ENCODE results near the gene PRAMEF18. TPM values are rescaled to one million over a fixed set of nuclear protein-coding genes. Genes with fewer than 3 reads are reported as not detected.
"Not testable (repeated sequence)": the region's sequence is repeated elsewhere in the genome, so short reads cannot be mapped to it uniquely, and the experiment has no call there.

Gene PRAMEF18
- total and polyA plus RNA-seq, 2 donors (not counting 1 experiment from before 2014, with no cell fraction given): not detected

DNA sequence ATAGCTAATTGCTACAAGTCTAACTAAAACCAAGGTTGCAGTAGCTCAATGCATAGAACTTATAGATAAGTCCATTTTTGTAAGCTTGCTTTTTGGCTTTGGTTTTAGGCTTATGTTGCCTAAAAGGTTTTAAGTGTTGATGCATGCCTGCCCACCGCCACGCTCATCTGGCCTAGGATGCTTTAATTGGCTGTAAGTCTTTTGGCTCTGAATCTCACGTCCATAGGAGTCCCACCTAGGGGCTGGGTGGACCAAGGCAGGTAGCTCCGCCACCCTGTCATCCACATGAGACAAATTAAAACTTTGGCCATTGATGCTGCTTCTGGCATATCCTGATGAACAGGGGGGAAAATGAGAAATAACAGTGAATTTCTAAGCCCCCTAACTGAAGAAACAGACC, 11.6 kb upstream of the PRAMEF18 start:
- H3K4me1 ChIP-seq (ENCODE audit: control insufficient read depth in 2 of 2, insufficient read depth in 2 of 2, low read length in 2 of 2); H3K4me1 Mint-ChIP-seq; H3K9me3 Mint-ChIP-seq (ENCODE audit: insufficient read depth); CTCF ChIA-PET; H3K79me2 ChIP-seq (ENCODE audit: control insufficient read depth, insufficient read depth, low read length); H3K27ac Mint-ChIP-seq; H2AFZ ChIP-seq (ENCODE audit: insufficient read depth, low read depth, low read length, poor library complexity, severe bottlenecking); H3K27me3 ChIP-seq (replicated peaks in 1 of 4; ENCODE audit: control extremely low read depth in 1 of 4, control insufficient read depth in 3 of 4, insufficient read depth in 4 of 4, low read length in 3 of 4); intact Hi-C loops (cut with micrococcal nuclease); H3K27me3 Mint-ChIP-seq; H3K4me2 ChIP-seq (replicated peaks; ENCODE audit: low read depth, low read length, poor library complexity, severe bottlenecking); H3K9me3 ChIP-seq (ENCODE audit: control extremely low read depth in 1 of 3, control insufficient read depth in 2 of 3, insufficient read depth in 1 of 3, low read length in 2 of 3); H3K4me3 Mint-ChIP-seq; H3K9ac ChIP-seq (ENCODE audit: low read length); H3K4me3 ChIP-seq (ENCODE audit: control extremely low read depth in 1 of 5, extremely low read depth in 1 of 5, insufficient read depth in 1 of 5, low read depth in 2 of 5, low read length in 4 of 5); H3K36me3 ChIP-seq (replicated peaks in 1 of 2; ENCODE audit: control extremely low read depth in 1 of 2, control insufficient read depth in 1 of 2, extremely low read depth in 1 of 2, insufficient read depth in 2 of 2, low read length in 1 of 2); H4K20me1 ChIP-seq (ENCODE audit: control insufficient read depth, insufficient read depth, low read length, poor library complexity, severe bottlenecking); ATAC-seq (ENCODE audit: low read depth); DNase-seq; POLR2A ChIA-PET; H3K27ac ChIP-seq (ENCODE audit: low read length in 2 of 2): not testable (repeated sequence)
- WGBS (ENCODE audit: insufficient coverage): 77% methylated on average over 3 of the region's 4 CpGs

- H3K27me3 Mint-ChIP-seq; H3K4me2 ChIP-seq (replicated peaks; ENCODE audit: low read depth, low read length, poor library complexity, severe bottlenecking); CTCF ChIA-PET; H3K9me3 Mint-ChIP-seq (ENCODE audit: insufficient read depth); H3K4me3 Mint-ChIP-seq; H3K9me3 ChIP-seq (ENCODE audit: control extremely low read depth in 1 of 3, control insufficient read depth in 2 of 3, insufficient read depth in 1 of 3, low read length in 2 of 3); H3K36me3 ChIP-seq (replicated peaks in 1 of 2; ENCODE audit: control extremely low read depth in 1 of 2, control insufficient read depth in 1 of 2, extremely low read depth in 1 of 2, insufficient read depth in 2 of 2, low read length in 1 of 2); H3K27ac Mint-ChIP-seq; H3K27me3 ChIP-seq (replicated peaks in 1 of 4; ENCODE audit: control extremely low read depth in 1 of 4, control insufficient read depth in 3 of 4, insufficient read depth in 4 of 4, low read length in 3 of 4); ATAC-seq (ENCODE audit: low read depth); H3K4me1 ChIP-seq (ENCODE audit: control insufficient read depth in 2 of 2, insufficient read depth in 2 of 2, low read length in 2 of 2); H3K79me2 ChIP-seq (ENCODE audit: control insufficient read depth, insufficient read depth, low read length); H3K4me3 ChIP-seq (ENCODE audit: control extremely low read depth in 1 of 5, extremely low read depth in 1 of 5, insufficient read depth in 1 of 5, low read depth in 2 of 5, low read length in 4 of 5); H4K20me1 ChIP-seq (ENCODE audit: control insufficient read depth, insufficient read depth, low read length, poor library complexity, severe bottlenecking); intact Hi-C loops (cut with micrococcal nuclease); H3K9ac ChIP-seq (ENCODE audit: low read length); H2AFZ ChIP-seq (ENCODE audit: insufficient read depth, low read depth, low read length, poor library complexity, severe bottlenecking); H3K4me1 Mint-ChIP-seq; H3K27ac ChIP-seq (ENCODE audit: low read length in 2 of 2); DNase-seq; POLR2A ChIA-PET: not testable (repeated sequence)
- WGBS (ENCODE audit: insufficient coverage): 81% methylated on average over 1 of the region's 1 CpG
Observed at GRCh38 chr1:13234057-13234456, 8.1 kb upstream of the PRAMEF18 start.

DNA sequence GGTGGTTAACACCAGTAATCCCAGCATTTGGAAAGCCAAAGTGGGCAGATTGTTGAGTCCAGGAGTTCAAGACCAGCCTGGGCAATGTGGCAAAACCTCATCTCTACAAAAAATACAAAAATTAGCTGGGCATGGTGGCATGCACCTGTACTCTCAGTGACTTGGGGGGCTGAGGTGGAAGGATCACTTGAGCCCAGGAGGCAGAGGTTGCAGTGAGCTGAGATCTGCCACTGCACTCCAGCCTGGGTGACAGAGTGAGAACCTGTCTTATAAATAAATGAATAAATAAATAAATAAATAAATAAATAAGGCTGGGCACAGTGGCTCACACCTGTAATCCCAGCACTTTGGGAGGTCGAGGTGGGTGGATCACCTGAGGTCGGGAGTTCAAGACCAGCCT, 6.1 kb upstream of the PRAMEF18 start:
- H3K4me1 ChIP-seq (ENCODE audit: control insufficient read depth in 2 of 2, insufficient read depth in 2 of 2, low read length in 2 of 2); H3K27me3 Mint-ChIP-seq; H3K27ac ChIP-seq (ENCODE audit: low read length in 2 of 2); H3K4me3 Mint-ChIP-seq; H3K27ac Mint-ChIP-seq; H3K4me1 Mint-ChIP-seq; H2AFZ ChIP-seq (ENCODE audit: insufficient read depth, low read depth, low read length, poor library complexity, severe bottlenecking); POLR2A ChIA-PET; H4K20me1 ChIP-seq (ENCODE audit: control insufficient read depth, insufficient read depth, low read length, poor library complexity, severe bottlenecking); DNase-seq; CTCF ChIA-PET; H3K36me3 ChIP-seq (replicated peaks in 1 of 2; ENCODE audit: control extremely low read depth in 1 of 2, control insufficient read depth in 1 of 2, extremely low read depth in 1 of 2, insufficient read depth in 2 of 2, low read length in 1 of 2); H3K79me2 ChIP-seq (ENCODE audit: control insufficient read depth, insufficient read depth, low read length); H3K9ac ChIP-seq (ENCODE audit: low read length); intact Hi-C loops (cut with micrococcal nuclease); ATAC-seq (ENCODE audit: low read depth); H3K4me3 ChIP-seq (ENCODE audit: control extremely low read depth in 1 of 5, extremely low read depth in 1 of 5, insufficient read depth in 1 of 5, low read depth in 2 of 5, low read length in 4 of 5); H3K9me3 ChIP-seq (ENCODE audit: control extremely low read depth in 1 of 3, control insufficient read depth in 2 of 3, insufficient read depth in 1 of 3, low read length in 2 of 3); H3K9me3 Mint-ChIP-seq (ENCODE audit: insufficient read depth); H3K27me3 ChIP-seq (replicated peaks in 1 of 4; ENCODE audit: control extremely low read depth in 1 of 4, control insufficient read depth in 3 of 4, insufficient read depth in 4 of 4, low read length in 3 of 4); H3K4me2 ChIP-seq (replicated peaks; ENCODE audit: low read depth, low read length, poor library complexity, severe bottlenecking): not testable (repeated sequence)
- no CpG with 5 or more reads among the region's 2 CpGs for WGBS (ENCODE audit: insufficient coverage)

DNA sequence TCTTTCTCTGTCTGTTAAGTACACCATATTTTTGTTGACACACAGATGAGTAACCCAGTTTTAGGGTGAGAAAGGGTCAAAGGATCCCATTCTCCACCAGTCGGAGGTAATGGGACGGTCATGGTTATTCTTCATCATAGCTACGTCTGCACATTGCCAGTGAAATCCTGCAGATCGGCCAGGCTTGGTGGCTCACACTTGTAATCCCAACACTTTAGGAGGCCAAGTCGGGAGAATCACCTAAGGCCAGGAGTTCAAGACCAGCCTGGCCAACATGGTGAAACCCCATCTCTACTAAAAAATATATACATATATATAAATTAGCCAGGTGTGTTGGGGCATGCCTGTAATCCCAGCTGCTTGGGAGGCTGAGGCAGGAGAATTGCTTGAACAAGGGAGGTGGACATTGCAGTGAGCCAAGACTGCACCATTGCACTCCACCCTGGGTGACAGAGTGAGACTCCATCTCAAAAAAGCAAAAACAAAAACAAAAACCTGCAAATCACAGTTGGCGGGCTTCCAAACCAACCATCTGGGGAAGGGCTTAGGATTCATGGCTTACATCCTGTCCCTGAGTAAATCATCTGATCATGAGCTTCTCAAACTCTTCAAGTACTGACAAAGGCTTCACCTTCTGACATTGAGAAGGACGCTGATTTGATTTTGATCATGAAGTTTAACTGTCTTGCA, 5.3 kb upstream of the PRAMEF18 start:
- H3K4me3 Mint-ChIP-seq; DNase-seq; H3K4me3 ChIP-seq (ENCODE audit: control extremely low read depth in 1 of 5, extremely low read depth in 1 of 5, insufficient read depth in 1 of 5, low read depth in 2 of 5, low read length in 4 of 5); POLR2A ChIA-PET; H2AFZ ChIP-seq (ENCODE audit: insufficient read depth, low read depth, low read length, poor library complexity, severe bottlenecking); H3K27ac Mint-ChIP-seq; H4K20me1 ChIP-seq (ENCODE audit: control insufficient read depth, insufficient read depth, low read length, poor library complexity, severe bottlenecking); H3K4me1 ChIP-seq (ENCODE audit: control insufficient read depth in 2 of 2, insufficient read depth in 2 of 2, low read length in 2 of 2); H3K9me3 ChIP-seq (ENCODE audit: control extremely low read depth in 1 of 3, control insufficient read depth in 2 of 3, insufficient read depth in 1 of 3, low read length in 2 of 3); H3K27me3 ChIP-seq (replicated peaks in 1 of 4; ENCODE audit: control extremely low read depth in 1 of 4, control insufficient read depth in 3 of 4, insufficient read depth in 4 of 4, low read length in 3 of 4); H3K79me2 ChIP-seq (ENCODE audit: control insufficient read depth, insufficient read depth, low read length); CTCF ChIA-PET; H3K4me2 ChIP-seq (replicated peaks; ENCODE audit: low read depth, low read length, poor library complexity, severe bottlenecking); ATAC-seq (ENCODE audit: low read depth); H3K36me3 ChIP-seq (replicated peaks in 1 of 2; ENCODE audit: control extremely low read depth in 1 of 2, control insufficient read depth in 1 of 2, extremely low read depth in 1 of 2, insufficient read depth in 2 of 2, low read length in 1 of 2); H3K9me3 Mint-ChIP-seq (ENCODE audit: insufficient read depth); intact Hi-C loops (cut with micrococcal nuclease); H3K9ac ChIP-seq (ENCODE audit: low read length); H3K27me3 Mint-ChIP-seq; H3K27ac ChIP-seq (ENCODE audit: low read length in 2 of 2); H3K4me1 Mint-ChIP-seq: not testable (repeated sequence)
- 97% methylated on average over 6 of the region's 7 CpGs for WGBS (ENCODE audit: insufficient coverage)

Measured in B cell (primary cell).